GM18511 (cell line): ENCODE results near the gene SGPP2.
"Not testable (repeated sequence)": the region's sequence is repeated elsewhere in the genome, so short reads cannot be mapped to it uniquely, and the experiment has no call there.

ENCODE experiments used
- ATAC-seq: cut with Tn5 transposase; IDR thresholded peaks from one replicate; pipeline ENCODE4 v1.9.1; 2021; ENCODE audit warnings: mild to moderate bottlenecking, moderate library complexity; ENCODE audit not compliant: unreplicated experiment

SGPP2 gene

DNA sequence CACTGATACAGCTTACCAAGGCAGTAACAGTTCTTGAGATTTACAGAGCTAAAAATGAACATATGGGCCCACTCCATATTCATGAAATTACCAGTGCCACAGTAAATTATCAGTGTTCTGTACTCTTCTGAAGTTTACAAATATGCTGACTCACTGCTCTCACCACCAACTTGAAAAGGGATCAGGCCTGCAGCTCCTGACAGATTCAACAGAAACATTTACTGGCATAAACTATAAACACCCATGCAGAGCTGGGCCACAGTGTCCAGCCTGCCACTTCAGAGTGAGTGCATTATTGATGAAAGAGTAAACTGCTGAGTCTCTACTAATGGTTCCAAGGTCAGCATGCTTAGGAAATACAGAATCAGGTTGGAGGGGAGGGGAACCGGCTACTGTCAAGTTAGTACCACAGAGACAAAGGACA lies 148.4 kb downstream of the SGPP2 start:
- ATAC-seq: no peak

DNA sequence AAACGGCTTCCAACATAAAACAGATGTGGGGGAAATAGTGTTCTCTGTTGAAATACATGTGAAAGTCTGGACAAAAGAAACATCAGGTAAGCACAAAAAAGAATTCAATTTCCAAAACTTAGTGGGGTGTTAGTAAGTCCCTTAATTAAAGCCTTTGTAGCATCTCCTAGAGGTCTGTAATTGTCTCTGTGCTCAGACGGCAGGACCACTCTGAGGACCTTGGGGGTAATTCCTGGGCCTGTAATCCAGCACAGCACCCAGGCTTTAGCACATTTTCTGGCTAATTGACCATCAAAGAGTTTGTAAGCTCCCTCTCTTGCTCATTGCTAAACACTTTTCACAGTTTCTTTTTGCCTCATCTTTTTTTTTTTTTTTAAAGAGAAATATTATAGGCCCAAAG lies 151.3 kb downstream of the SGPP2 start:
- ATAC-seq: no peak

DNA sequence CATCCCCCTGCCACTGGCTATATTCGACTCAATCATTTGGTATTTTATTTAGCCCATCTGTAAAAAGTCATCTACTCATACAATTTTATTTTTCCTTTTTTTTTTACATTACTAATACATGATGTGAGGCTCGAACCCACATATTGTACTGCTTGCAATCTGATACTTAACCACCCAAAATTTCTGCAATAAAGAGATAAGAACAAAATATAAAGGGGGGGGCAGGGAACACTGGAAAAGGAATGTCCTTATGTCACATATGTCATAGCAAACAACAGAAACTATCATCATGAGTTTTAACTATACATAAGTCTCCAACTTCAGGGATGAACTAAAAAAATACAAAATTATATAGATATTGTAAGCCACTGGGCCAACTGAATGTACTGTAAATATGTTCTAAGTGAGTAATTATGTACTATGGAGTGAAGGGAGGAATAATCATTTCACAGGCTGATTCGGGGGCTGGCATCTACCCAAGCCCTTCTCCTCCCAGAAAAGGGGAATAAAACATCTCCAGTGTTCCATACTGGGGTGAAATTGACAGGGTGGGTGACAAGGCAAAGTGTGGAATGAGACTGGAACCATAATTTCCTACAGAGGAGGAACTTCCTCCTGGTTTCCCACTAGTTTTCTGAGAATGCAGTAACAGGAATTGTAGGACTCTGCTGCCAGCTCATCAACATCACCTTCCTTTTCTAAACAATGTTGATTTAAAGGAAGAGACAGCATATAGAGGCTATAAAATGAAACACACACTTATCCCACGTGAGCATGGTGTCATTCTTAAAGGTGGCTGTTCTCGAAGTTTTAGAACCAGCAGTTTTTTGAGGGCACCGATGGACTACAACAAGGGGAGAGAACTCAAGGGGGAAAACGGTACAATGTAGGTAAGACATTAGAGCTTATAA lies 152.1 kb downstream of the SGPP2 start:
- no peak for ATAC-seq

- no peak for ATAC-seq
Observed at GRCh38 chr2:222577341-222577740, 153.0 kb downstream of the SGPP2 start.

DNA sequence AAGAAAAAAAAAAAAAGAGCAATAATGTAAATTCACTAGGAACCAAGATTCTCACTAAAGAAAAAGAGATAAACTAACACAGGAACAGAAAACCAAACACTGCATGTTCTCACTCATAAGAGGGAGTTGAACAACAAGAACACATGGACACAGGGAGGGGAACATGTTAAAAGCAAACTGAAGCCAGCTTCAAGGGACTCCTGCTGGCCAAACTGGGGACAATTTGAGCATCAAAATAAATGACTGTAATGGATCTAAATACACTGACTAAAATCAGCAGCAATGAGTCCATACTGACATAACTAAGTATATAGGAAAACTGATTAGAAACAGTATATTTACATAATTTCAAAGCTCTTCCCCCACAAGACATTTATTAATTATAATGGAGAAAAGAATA lies 158.6 kb downstream of the SGPP2 start:
- ATAC-seq: no peak

DNA sequence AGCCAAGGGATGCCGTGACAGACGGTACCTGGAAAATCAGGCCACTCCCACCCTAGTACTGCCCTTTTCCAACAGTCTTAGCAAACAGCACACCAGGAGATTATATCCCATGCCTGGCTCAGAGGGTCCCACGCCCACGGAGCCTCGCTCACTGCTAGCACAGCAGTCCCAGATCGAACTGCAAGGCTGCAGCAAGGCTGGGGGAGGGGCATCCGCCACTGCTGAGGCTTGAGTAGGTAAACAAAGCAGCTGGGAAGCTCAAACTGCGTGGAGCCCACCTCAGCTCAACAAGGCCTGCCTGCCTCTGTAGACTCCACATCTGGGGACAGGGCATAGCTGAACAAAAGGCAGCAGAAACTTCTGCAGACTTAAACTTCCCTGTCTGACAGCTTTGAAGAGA lies 160.2 kb downstream of the SGPP2 start:
- ATAC-seq: not testable (repeated sequence)

DNA sequence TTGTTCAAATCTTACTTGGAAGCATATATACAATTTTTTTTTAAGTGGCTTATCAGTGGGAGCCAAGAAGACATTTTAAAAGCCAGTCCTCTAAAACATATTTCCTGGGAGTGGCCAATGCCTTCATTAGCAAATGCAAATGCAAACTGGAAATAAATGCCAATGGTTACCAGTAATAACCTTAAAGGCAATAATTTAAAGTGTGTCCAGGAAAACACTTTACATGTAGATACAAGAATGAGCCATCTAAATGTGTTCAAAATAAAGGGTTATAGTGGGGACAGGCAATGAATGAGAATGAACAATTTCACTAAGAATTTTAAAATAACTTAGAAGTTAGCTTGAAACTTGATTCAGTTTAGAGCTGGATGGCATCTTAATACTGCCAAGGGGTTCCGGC lies 167.3 kb downstream of the SGPP2 start:
- no peak for ATAC-seq

DNA sequence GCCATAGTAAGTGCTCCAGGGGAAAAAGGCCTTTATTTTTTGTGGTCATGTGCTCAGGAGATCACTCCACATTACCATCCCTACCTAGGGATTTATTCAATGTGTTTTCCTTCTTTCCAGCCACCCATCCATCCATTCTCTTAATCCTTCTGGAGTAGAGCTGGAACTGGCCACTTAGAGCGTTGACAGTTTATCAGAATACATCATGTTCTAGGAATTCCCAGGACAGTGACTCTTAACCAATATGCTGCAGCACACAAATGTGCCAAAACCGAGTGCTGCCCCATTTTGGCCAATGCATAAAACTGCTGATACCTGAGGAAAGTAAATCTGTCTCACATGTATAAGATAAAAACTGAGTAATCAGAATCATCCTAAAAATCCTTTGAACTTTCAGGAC lies 167.8 kb downstream of the SGPP2 start:
- no peak for ATAC-seq

DNA sequence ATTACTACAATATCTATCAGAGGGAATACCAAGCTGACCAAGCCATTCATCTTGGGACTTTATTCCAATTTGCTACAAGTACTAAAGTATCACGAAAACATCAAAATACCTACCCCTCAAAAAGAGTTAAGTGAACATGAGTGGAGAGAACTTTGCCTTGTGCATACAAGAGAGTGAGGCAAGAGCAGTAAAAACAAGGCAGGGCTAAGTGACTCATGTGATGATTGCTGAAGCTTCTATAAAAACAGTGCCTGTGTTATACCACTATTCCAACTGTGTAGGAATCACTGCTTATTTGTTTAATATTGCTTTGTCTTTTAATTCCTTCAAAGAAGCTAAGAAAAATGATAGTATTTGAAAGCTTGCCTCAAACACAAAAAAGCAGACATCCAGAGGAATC lies 170.3 kb downstream of the SGPP2 start:
- ATAC-seq: no peak

DNA sequence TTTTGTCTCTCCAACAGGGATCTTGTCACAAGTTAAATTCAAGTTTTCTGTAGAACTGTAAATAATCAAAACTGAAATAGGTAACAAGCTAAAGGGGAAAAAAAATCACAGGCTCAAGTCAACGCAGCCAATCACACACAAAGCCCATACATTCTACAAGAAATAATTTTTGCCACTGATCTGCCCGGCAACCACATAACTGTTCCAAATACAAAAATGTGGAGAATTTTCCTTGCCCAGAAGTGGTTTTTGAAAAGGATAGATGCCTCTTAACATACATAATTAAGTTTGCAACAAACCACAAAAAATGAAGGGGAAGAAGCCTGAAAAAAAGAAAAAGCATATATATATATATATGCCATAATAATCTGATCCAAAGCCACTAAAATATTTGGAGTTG lies 171.2 kb downstream of the SGPP2 start:
- no peak for ATAC-seq

- no peak for ATAC-seq
Observed at GRCh38 chr2:222598611-222599010, 174.3 kb downstream of the SGPP2 start.

GRCh38 chr2:222603501-222603900 lies 179.2 kb downstream of the SGPP2 start:
- ATAC-seq: no peak

- ATAC-seq: no peak
Observed at GRCh38 chr2:222604749-222605515, 180.6 kb downstream of the SGPP2 start.

DNA sequence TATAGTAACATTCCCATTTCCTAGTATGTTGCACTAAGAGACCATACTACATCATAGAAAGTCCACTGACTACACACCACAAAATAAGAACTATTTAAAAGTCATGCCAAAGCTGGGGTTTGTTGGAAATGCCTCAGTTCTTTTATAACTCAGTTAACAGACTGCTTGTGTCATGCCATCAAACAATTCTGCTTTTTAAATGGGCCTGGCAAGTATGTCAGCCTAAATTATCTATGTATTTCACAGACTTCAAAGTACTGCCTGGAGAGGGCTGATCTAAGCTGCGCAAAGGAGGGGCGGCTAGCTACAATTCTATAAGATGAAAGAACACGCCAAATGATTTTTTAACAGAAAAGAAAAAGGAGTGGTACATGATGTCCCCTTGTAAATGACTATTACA lies 182.0 kb downstream of the SGPP2 start:
- ATAC-seq: no peak

- no peak for ATAC-seq
Observed at GRCh38 chr2:222608081-222608480, 183.7 kb downstream of the SGPP2 start.

DNA sequence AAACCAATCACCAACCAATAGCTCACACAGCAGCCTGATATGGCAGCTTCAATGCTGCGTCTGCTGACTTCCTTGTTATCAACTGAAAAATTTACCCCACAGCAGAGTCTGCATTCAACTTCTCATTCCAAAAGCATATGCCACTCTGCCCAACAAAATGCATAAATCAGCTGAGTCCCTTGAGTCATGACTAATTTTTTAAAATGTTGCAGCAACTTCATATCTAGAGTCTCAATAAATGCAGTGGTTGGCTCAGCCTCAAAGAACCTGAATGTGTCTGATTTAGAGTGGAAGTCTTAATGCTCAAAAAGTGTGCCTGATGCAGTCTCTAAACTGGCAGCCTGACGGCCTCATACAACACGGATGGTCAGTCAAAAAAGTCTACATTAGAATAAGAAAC lies 185.0 kb downstream of the SGPP2 start:
- no peak for ATAC-seq
